HG03097 (cell line): Measurements from ENCODE around the gene CDIPT.

Experiments
- ATAC-seq: cut with Tn5 transposase; IDR thresholded peaks from one replicate; pipeline ENCODE4 v1.9.1; 2021; ENCODE audit not compliant: unreplicated experiment, low FRiP score

Gene CDIPT

DNA sequence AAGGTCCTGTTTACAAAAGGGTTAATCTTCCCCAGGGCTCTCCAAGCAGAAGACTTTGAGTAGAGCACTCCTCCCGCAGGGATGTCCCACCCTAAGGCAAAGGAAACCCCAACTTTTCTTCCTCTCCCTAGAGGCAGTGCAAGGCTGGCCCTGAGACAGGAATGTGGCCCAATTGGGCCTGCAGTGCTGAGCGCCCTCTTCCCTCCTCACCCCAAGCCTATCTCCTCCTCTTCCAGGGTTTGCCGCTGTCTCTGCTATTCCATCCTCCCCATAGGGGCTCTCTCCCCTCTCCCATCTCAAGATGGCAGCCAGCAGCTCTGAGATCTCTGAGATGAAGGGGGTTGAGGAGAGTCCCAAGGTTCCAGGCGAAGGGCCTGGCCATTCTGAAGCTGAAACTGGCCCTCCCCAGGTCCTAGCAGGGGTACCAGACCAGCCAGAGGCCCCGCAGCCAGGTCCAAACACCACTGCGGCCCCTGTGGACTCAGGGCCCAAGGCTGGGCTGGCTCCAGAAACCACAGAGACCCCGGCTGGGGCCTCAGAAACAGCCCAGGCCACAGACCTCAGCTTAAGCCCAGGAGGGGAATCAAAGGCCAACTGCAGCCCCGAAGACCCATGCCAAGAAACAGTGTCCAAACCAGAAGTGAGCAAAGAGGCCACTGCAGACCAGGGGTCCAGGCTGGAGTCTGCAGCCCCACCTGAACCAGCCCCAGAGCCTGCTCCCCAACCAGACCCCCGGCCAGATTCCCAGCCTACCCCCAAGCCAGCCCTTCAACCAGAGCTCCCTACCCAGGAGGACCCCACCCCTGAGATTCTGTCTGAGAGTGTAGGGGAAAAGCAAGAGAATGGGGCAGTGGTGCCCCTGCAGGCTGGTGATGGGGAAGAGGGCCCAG, 50.0 kb downstream of the CDIPT start:
- ATAC-seq: no peak

DNA sequence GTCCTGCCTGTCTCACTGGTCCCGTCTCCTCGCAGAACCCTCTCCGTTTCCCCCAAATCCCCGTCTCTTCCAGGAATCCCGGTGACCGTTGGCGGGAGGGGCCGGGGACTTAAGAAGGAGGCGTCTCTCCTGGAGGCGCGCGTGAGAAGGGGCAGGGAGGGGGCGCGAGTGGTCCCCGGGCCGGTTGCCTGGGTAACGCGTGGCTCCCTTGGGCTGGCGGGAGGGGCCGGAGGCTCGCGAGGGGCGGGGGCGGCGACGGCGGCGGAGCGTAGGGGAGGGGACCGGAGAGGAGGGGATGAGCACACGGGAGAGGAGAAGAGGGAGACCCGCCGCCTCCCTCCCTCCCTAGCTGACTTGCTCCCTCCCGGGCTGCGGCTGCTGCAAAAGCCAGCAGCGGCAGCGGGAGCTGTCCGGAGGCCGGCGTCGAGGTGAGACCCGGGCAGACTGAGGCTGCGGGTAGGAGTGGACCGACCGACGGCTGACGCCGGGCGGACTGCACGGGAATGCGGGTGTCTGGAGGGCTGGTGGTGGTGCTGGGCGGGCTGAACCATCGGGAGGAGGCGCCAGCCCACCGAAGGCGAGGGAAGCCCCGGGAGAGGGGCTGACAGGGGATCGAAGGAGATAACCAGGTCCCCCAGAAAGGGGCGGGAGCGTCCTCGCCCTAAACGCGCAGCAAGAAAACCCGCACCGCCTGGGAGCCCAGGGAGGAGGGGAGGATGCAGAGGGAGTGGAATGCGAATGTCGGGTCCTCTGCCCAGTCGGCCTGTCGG, 50.9 kb downstream of the CDIPT start, which contains the start of gene PRRT2:
Gene PRRT2, plus strand, starts transcription at position 298 of the 770 bp plus-strand sequence. CDS start 862 bp downstream, outside the sequence.
- no peak for ATAC-seq

- ATAC-seq: no peak
Observed at GRCh38 chr16:29811170-29811895, 51.7 kb downstream of the CDIPT start.

DNA sequence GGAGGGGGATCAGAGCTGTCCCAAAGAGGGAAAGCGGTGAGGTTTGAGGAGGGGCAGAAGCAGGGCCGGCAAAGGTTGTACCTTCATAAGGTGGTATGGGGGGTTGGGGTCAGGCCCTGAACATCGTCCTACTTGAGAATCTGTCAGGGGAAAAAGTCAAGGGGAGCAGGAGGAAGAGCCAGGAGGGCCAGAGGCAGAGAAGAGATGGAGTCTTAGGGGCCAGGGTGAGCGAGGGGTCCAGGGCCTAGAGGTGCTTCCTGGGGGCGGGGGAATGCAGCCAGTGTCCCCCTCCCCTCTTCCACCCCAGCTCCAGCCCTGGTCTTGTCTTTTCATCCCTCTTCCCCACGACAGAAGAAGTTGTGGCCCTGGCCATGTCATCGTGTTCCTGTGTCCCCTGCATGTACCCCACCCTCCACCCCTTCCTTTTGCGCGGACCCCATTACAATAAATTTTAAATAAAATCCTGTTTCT, 52.3 kb downstream of the CDIPT start:
- ATAC-seq: no peak

DNA sequence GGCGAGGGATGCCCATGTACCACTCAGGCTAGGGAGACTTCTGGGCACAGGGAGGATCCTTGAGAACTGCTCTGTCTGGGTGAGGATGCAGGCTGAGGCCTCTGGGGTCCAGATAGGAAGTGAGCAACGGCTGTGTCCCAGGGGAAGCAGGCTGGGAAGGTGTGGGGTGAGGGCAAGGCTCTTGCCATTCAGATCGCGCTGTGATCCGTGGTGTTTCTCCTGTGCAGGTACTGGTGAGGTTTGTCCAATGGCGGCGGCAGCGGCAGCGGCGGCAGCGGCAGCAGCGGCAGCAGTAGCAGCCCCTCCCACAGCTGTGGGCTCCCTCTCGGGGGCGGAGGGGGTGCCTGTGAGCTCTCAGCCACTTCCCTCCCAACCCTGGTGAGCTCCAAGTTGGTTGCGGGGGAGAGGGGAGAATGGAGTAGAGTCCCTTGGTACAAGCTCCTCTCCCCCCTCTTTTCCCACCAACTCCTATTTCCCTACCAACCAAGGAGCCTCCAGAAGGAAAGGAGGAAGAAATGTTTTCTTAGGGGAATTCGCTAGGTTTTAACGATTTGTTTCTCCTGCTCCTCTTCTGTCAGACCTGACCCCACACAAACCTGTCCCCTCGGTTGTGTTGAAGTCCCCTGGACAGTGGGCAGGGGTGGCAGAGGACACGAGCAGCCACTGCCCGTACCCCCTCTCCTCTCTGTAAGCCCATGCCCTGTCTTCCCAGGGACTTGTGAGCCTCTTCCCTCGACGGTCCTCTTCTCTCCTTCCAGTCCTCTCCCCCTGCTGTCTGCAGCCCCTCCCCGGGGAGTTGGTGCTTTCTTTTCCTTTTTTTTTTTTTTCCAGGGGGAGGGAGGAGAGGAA, 53.0 kb downstream of the CDIPT start:
- no peak for ATAC-seq

GRCh38 chr16:29809031-29809747, 53.8 kb downstream of the CDIPT start:
- ATAC-seq: no peak
